GM21528 (cell line): ENCODE results near the gene PRELID1.
"Not testable (repeated sequence)": the region's sequence is repeated elsewhere in the genome, so short reads cannot be mapped to it uniquely, and the experiment has no call there.

Source experiments
- ATAC-seq: cut with Tn5 transposase; IDR thresholded peaks from one replicate; pipeline ENCODE4 v1.9.1; 2021; ENCODE audit warnings: mild to moderate bottlenecking, moderate library complexity; ENCODE audit not compliant: unreplicated experiment, low FRiP score

Gene PRELID1

DNA sequence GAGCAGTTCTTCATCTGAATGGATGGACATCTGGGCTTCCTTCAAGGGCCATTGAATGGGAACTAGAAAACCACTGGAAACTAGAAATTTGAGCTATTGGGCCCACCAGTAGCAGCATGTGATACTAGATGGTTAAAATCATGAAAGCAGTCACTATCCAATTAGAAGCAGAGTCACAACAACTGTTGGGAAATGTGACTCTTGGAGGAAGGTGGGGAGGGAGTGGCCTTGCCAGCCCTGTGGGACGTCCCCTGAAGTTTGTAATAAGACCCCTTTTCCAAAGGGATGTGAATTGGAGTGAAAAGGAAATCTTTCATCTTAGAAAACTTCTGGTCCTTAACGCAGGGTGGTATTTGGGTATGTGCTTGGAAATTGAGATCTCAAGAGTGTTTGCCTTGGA lies 5.7 kb upstream of the PRELID1 start:
- ATAC-seq, result no peak

DNA sequence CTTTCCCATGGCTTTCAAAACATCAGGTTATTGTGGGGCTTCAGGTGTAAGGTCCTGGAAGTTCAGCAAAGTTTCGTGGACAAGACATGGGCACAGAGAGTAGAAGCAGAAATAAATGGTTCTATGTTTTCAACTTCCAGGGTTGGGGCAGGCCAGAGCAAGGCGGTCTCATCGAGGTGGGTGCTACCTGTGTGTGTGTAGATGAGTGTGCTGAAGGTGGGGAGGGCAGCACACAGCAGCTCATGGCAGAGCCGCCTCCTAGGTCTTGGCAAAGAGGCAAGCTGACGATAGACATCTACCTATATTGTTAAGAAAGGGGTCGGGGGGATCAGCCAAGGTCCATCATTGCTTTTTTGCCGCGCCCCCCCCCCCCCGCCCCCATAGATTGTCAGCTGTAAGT lies 3.9 kb upstream of the PRELID1 start:
- no peak for ATAC-seq

DNA sequence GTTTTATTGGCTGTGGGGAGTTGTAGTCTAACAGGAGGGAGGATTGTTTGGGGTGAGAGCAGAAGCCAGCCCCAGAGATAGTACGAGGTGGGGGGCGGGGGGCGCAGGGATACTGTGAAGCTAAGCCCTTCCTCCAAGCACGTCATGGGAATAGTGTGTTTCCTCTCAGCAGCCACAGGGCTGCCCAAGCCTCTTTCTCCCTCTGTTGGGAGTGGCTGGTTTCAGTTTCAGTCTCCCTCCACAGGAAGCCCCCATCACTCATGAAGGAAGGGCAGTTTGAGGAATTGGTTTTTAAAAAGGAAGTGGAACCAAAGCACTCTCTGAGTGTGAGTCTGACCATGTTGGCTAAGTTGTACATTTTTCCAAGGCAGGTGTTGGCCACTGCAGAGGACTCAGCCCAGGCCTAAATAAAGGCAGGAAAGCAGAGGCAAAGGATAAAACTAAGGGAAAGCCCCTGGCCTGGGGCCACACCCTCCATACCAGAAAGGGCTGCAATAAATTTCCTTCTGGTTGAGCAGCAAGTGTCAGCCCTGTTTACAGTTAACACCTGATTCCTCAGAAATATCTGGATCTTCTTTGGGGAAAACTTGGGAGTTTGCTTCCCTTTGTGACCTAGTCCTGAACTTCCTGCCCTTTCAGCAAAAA lies 3.2 kb upstream of the PRELID1 start:
- no peak for ATAC-seq

DNA sequence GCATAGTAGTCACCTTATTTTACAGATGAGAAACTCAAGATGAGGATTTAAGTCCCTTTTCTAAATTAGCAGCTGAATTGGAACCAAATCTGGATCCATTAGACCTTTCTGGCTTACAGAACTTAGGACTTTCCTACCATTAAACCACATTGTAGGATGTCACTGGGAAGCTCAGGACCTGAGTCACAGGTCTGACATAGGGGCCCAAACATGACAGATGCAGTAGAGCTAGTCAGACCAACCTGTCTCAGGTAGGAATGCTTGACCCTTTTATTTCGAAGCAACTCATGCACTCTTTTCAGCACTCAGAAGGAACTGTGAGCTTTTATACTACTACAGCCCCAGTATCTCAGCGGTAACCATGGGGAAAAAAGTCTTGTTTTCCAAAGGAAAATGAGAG lies 2.6 kb upstream of the PRELID1 start:
- ATAC-seq, result no peak

DNA sequence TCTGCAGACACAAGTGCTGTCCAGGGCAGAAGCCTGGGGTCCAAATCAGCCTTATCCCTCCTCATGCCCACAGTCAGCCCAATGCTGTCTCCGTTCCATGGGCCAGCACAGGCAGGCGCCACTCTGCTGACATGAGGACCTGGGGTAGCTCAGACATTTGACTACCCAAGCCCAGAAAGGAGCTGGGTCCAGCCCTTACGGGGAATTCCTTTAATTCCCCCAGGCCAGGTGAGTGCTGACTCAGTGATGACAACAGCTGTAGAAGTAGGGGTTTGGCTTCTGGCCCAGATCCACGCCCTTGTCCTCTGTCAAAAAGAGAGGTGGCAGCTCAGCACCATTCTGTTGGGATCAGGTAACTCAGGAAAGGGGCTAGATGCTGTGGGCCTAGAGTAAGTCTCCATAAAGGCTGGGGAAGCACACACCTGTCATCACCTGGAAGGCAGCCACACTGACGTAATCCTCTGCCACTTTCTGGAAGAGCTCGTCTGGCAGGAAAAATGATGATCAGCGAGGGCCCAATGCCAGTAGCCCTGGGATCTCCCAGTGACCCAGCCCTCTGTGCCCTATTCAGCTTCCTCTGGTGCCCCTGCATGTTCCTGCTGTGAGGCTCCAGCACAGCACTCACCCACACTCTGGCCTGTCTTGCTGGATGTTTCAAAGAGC lies 2.0 kb upstream of the PRELID1 start:
- no peak for ATAC-seq

DNA sequence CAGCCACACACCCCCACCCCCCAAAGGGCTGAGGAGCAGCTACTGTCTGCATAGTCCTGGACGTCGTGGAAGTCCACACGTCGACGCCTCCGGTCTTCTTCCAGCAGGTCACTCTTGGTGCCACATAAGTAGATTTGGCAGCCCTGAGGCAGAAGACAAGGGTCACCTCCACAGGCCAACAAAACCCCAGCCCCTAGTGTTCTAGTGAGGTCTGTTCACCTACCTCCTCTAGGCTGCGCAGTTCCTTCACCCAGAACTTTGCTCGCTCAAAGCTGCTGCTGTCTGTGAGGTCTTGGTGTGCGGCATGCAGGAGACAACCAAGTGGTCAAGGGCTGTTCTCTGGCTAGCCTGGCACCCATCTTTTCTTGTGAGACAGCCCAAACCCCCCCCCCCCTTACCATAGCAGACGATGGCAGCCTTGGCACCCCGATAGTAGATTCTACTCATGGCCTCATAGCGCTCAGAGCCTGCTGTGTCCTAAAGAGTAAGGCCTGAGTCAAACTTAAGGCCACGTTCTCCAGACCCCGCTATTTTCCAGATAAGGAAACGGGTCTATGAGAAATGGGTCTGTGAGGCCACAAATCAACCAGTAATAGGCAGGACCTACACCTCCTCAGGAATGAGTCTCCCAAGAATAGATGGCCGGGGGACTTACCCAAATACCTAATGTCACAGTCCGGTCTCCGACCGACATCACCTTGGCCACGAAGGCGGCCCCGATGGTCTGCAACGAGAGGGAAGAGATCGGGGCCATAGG lies 1.1 kb upstream of the PRELID1 start:
- no peak for ATAC-seq

DNA sequence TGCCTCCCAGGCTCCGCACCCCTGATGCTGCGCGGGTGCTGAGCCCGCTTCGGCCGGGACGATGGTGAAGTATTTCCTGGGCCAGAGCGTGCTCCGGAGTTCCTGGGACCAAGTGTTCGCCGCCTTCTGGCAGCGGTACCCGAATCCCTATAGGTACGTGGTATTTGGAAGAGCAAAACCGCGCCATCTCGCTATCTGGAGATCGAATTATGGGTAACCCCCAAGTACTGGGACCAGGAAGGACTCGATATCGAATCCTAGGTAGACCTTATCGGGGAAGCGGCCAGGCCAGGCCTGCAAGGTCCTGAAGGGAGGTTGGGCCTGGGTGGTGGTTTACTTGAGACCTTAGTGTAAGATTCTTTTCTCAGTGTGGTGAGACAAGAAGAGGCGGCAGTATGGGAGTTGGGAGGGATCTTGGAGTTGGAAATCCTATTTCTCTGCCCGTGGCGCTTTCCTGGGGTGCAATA lies 359 bp downstream of the PRELID1 start:
- ATAC-seq, result peak; percentile 12

DNA sequence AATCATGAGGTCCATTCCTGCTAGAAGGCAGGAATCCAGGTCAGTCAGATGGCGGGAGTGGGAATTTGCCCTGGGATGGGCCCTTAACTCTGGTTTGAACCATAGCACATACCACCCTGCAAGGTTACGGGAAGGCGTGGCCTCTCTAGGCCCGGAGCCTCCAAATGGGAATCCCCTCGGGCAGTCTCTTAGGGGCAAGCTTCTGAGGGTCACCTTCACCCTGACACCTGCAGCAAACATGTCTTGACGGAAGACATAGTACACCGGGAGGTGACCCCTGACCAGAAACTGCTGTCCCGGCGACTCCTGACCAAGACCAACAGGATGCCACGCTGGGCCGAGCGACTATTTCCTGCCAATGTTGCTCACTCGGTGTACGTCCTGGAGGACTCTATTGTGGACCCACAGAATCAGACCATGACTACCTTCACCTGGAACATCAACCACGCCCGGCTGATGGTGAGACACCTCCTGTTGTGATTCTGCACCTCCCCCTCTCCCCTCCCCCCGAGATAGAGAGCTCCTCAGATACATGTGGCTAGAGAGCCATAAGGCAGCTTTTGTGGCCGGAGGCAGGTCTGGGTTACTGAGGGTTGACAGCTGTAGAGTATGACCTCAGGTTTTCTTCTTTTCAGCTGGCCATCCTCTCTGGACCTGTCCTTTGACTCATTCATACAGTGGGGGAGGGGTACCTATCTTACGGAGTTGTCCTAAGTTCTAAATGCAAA lies 957 bp downstream of the PRELID1 start:
- no peak for ATAC-seq

DNA sequence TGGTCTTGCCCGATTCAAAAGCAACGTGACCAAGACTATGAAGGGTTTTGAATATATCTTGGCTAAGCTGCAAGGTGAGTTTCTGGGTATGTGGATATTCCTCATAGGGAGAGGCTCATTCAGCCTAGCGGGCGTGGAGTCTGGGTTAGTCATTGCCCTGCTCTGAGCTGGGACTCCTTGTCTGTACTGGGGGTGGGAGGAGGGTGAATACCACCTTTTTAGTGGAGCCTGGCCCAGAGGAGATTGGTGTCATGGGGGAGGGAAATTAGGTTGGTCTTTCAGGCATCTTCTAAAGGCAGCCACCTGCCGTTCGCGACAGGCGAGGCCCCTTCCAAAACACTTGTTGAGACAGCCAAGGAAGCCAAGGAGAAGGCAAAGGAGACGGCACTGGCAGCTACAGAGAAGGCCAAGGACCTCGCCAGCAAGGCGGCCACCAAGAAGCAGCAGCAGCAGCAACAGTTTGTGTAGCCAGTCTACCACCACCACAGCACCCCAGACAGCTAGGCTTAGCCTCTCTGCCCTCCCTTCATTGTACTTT lies 2.6 kb downstream of the PRELID1 start:
- not testable (repeated sequence) for ATAC-seq

DNA sequence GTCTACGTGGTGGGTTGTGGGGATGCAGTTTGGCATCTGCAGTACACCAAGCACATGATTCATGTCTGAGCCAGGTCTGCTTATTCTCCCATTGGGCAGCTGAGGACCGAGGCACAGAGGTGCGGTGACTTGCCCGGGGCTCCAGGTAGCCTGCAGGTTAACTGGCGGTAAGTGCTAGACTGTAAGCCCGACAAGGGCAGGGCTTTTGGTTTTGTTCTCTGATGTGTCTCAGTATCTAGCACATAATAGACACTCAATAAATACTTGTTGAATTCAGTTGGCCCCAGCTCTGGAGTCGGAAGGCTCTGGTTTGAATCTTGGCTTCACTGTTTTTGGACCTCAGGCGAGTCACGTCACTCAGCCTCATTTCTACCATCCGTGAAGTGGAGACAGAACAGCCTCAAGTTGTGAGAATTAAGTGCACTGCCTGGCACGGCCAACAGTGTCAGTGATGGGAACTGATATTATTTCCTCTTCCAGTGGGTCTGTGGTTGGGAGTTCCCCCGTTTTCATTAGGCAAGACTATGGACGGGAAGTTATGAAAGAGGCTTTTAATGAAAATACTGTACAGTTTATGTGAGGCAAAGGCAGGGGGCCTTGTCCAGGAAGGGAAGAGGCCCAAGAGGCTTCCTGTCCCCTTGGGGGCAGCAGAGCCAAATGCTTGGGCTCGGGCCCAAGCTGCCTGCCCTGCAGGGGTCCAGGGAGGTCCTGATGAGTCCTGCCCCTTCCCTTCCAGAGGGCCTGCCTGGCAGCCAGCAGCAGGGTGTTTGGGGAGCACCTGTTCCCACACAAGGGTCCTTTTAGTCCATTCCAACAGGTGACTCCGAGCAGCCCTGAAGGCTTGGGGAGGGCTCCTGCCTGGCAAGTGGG lies 3.3 kb downstream of the PRELID1 start:
- ATAC-seq, result no peak

DNA sequence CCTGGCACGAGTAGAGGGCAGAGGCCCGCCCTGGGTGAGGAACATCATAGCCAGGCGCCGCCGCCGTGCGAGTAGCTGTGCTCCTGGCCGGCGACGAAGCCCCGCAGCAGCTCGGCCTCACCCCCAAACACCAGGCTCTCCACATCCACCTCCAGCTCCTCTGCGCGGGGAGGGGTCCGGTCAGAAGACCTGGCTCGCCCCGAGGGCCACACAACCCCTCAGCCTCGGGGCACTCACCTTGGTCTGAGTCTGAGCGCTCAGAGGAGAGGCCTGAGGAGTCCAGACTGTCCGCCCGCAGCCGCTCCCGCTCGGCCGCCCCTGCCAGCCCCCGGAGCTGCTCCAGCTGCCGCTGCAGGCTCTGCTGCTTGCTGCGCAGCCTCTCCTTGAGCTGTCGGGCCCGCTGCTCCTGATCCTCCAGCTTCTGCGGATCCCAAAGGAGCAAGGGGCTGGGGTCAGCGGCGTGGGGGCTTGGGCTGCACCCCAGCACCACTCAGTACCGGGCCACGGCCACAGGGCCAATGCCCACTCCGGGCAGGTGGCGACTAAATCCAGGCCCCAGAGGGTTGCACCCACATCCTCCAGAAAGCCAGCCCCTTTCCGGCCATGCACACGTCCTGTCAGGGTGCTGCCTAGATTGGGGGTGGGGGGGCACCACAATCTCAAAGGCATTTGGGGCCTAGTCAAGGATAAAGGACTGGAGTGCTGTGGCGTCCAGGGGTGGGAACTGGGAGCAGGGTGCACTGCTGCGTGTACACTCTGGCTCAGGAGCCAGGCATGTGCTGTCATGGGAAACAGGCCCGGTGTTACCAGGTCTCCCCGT lies 4.2 kb downstream of the PRELID1 start:
- no peak for ATAC-seq

DNA sequence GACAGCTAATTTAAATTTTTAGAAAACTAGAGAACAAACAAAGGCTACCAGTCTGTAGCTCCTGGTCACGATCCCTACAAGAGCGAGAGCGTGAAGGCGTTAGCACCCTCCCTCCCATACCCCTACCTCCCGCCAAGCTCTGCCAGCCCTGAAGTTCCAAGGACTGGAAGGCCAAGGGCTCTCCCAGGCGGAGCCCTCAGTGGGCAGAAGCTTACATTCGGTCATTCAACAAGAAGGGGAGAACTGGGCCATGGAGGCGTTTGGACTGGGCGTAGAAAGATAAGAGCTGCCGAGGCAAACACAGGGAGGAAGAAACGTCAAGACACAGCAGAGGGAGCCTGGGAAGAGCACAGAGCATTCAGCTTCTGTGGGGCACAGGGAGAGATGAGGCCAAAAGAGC lies 5.1 kb downstream of the PRELID1 start:
- no peak for ATAC-seq

DNA sequence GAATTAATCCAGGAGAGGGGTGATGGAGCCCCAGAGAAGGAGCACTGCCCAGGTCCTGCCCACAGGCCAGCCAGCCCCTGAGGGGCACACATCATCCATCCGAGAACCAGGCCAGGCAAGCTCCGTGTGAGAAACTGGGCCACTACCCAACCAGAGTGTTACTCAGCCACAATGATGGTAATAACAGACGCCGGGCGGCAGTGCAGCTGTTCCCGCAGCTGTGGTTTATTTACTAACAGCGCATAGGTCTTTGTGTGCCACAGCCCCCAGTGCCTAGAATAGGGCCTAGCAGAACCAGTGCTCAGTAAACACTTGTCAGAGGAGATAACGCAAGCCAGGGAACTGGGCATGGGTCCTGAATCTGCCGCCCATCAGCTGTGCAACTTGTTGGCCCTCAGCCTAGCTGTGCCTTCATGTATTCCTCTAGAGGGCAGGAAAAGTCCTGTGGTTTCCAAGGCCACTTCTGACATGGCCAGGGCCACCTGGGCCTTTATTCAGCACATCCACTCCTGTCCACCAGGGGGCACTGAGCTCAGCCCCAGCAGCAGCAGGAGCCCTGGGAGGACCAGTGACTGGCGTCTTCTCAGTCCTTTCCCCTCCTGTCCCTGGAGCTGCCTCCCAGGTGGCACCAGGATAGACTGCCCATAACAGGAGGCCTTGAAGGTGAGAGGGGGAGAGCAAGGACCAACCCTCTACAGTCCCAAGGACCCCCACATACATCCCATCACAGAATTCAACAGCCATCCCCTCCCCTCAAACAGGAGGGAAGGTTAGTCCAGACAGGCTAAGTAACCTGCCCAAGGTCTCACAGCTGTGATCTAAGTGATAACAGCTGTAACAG lies 6.0 kb downstream of the PRELID1 start:
- no peak for ATAC-seq

DNA sequence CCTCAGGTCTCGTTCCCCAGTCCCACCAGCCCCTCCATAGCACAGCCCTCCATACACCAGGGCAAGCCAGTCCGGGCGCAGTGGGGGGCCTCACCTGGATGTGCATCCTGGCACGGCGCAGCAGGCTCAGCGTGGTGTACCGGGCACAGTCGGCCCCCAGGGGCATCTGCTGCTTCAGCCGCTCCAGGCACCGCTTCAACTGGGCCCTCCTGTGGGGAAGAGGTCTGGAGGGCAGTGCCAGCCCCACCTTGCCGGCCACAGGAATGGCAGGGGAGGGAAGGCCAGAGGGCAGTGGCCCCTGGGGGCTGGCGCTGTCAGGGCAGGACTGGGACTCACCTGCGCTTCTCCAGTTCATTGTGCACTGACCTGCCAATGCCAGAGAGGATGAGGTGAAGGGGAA lies 6.7 kb downstream of the PRELID1 start:
- no peak for ATAC-seq

DNA sequence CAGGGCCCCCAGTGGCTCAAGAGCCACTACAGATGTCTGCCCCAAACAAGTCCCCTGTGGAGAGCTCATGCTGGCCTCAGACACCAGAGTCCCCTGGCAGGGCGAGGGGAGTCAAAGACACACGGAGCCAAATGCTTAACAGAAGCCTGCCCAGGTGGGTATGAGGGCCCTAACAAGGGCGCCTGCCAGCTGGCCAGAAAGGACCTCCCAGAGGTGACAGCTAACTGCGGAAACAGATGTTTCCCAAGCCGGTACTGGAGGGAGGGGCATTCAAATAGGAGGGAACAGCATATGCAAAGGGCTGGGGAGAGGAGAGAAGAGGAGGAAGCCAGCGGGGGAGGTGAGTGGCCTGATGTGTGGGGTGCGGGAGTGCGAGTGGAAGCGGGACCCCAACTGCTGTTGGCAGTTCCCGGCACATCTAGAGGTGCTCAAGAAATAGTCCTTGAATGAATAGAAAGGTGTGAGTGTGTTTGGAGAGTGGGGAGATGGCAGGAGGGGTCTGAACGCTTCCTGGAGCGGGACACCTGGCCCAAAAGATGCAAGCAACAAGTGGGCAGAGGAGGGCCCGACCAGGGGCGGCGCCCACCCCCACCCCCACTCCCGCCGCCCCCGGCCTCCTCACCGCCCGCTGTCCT lies 7.3 kb downstream of the PRELID1 start:
- ATAC-seq, result no peak

DNA sequence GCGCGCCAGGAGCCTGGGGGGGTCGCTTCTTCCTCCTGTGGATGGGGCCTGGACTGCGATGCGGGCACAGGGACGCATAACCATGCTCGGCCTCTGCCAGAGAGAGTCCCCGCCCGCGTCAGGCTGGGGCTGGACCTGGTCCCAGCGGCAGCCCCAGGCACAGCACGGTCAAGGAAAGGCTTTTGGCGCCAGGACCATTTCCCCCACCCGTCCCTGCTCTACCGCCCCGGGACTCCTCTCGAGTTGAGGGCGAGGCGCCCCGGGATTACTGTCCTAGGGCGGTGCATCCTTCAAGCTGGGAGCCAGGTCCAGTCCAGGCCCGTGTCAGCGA lies 7.8 kb downstream of the PRELID1 start:
- peak; percentile 1 for ATAC-seq

DNA sequence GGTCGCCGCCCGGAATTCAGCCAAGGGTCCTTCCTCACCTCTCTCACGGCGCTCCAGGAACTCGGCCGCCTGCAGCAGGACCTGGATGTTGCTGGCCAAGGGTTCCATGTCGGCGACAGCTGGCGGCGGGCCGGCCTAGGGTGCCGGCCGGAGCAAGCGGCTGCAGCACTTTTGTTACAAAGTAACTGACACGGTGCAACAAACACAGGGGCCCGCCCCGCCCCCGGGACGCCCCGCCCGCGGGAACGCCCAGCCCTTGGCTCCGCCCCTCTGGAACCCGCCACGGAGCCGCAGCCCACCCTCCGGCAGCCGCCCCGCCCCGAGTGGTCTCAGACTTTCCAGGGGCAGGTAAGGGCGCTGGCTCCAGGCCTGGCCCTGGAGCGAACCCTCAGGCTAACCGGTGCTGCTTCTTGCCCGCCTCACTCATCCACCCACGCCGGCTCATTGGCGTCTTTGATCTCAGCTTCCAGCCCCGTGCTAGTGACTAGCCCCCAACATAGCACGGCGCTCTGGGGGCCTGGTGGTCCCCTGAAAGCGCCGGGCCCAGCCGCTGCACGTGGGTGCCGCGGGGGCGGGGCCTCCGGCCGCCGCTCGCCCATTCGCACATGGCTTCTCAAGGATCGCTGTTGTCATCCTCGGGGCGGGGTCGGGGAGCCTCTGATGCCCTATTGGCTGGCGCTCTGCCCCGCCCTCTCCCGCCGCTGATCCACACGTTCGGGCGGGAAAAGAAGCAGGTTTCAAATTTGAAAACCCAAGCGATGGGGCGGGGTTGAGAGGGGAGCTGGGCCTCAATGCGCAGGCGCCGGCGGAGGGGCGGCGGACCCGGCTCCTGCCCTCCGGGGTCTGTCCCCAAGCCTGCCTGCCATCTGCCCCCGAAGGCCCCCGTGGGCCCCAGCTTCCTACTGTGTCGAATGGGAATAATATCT lies 8.4 kb downstream of the PRELID1 start, which contains the start of gene MXD3:
Gene MXD3 (minus strand): TSS at position 176 of the 926 bp plus-strand sequence. CDS start 68 bp downstream, at position 108.
- peak; percentile 77 for ATAC-seq
